HG03575 (cell line): ENCODE results near the gene CSDE1.
A peak's percentile ranks its signal among the peaks of the same experiment; 100 is the strongest.
"Not testable (repeated sequence)": the region's sequence is repeated elsewhere in the genome, so short reads cannot be mapped to it uniquely, and the experiment has no call there.

Source experiments
- ATAC-seq: cut with Tn5 transposase; IDR thresholded peaks from one replicate; pipeline ENCODE4 v1.9.1; 2021; ENCODE audit not compliant: unreplicated experiment, insufficient number of reproducible peaks, low FRiP score; ENCODE audit errors: extremely low read depth

Gene CSDE1

DNA sequence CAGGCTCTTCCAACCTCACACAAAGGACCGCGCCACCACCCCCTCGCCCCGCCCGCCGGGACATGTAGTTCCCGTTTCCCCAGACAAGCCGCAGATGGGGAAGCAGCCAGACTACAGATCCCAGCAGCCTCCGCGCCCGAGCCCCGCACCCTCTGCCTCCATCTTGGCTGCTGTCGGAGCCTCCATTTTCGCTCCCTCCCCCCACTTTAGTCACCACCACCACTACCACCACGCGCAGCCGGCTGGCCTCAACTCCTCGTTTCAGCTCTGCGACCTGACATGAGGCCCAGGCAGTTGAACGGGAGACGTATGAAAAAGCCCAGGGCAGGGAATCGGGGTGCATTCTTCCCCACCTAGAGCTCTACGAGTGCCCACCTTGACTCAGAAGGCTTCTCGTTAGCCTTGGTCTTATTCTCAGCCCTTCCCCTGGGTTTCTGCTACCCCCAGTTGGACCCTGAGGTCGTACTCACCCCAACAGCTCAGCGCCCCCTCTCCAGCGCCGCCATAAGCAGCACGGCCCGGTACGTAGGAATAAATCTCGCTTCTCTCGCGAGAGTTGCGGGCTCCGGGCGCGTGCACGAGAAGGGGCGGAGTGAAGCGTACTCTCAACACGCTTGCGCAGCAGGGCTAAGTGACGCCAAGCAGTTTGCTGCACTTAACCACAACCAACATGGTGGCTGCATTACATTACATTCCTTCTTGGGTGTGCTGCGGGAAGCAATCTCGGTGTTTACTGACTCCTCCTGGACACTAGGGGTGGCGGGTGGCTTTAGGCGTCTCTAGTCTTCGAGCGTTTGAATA, at the start of gene CSDE1:
Gene CSDE1, minus strand, starts transcription at position 530 of the 801 bp plus-strand sequence. CDS start 18,094 bp downstream, outside the sequence.
- peak; percentile 45 for ATAC-seq

DNA sequence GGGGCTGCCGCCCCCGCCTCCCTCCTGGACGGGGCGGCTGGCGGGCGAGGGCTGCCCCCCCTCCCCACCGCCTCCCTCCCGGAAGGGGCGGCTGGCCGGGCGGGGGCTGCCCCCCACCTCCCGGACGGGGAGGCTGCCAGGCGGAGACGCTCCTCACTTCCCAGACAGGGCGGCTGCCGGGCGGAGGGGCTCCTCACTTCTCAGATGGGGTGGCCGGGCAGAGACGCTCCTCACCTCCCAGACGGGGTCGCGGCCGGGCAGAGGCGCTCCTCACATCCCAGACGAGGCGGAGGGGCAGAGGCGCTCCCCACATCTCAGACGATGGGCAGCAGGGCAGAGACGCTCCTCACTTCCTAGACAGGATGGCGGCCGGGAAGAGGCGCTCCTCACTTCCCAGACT, 46.7 kb upstream of the CSDE1 start:
- ATAC-seq = not testable (repeated sequence)

DNA sequence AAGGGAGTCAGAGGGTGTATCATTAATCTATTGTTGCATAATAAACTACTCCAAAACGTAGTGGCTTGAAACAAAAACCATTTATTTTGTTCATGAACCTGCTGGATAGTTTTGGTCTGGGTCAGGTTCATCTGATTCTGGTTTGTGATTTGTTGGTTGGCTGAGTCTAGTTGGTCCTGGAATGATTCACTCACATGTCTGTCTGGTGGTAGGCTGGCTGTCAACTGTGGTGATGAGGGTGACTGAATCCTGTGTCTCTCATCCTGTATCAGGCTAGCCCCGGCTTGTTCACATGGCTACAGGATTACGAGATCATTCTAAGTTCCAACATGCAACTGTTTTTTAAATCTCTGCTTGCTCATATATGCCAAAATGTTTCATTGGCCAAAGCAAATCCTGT, 45.2 kb upstream of the CSDE1 start:
- ATAC-seq = no peak

DNA sequence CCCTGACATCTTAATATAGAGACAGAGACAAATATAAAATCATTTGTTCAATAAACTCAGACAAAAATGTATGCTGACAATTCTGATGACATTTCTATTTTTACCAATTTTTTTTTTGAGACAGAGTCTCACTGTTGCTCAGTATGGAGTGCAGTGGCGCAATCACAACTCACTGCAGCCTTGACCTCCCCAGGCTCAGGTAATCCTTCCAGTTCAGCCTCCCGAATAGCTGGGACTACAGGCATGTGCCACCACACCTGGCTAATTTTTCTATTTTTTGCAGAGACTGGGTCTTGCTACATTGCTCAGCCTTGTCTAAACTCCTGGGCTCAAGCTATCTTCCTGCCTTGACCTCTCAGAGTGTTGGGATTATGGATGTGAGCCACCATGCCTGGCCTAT, 36.3 kb upstream of the CSDE1 start:
- ATAC-seq = no peak

DNA sequence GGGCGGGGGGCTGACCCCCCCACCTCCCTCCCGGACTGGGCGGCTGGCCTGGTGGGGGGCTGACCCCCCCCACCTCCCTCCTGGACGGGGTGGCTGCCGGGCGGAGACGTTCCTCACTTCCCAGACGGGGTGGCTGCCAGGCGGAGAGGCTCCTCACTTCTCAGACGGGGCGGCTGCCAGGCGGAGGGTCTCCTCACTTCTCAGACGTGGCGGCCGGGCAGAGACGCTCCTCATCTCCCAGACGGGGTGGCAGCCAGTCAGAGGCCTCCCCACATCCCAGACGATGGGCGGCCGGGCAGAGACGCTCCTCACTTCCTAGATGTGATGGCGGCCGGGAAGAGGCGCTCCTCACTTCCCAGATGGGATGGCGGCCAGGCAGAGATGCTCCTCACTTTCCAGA, 32.8 kb upstream of the CSDE1 start:
- not testable (repeated sequence) for ATAC-seq

DNA sequence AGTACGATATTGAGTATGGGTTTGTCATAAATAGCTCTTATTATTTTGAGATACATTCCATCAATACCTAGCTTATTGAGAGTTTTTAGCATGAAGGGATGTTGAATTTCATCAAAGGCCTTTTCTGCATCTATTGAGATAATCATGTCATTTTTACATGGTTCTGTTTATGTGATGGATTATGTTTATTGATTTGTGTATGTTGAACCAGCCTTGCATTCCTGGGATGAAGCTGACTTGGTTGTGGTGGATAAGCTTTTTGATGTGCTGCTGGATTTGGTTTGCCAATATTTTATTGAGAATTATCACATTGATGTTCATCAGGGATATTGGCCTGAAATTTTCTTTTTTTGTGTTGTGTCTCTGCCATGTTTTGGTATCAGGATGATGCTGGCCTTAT, 28.7 kb upstream of the CSDE1 start:
- not testable (repeated sequence) for ATAC-seq

DNA sequence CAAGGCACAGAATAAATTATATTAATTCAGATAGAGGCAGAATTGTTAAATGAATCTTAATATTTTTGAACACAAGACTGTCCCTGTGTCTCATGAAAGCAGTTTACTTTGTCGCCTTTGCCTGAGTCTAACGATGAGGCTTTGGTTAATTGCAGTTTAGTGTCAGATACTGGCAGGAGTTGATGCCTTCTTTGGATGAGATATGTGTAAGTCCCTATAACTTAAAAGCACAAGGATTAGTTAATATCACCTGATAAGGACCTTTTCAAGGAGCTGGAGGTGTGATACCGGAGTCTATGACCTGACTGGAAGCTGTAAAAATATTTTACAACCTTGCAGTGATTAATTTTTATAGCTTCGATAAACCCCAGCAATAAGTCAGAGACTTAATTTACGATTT, 24.7 kb upstream of the CSDE1 start:
- no peak for ATAC-seq

DNA sequence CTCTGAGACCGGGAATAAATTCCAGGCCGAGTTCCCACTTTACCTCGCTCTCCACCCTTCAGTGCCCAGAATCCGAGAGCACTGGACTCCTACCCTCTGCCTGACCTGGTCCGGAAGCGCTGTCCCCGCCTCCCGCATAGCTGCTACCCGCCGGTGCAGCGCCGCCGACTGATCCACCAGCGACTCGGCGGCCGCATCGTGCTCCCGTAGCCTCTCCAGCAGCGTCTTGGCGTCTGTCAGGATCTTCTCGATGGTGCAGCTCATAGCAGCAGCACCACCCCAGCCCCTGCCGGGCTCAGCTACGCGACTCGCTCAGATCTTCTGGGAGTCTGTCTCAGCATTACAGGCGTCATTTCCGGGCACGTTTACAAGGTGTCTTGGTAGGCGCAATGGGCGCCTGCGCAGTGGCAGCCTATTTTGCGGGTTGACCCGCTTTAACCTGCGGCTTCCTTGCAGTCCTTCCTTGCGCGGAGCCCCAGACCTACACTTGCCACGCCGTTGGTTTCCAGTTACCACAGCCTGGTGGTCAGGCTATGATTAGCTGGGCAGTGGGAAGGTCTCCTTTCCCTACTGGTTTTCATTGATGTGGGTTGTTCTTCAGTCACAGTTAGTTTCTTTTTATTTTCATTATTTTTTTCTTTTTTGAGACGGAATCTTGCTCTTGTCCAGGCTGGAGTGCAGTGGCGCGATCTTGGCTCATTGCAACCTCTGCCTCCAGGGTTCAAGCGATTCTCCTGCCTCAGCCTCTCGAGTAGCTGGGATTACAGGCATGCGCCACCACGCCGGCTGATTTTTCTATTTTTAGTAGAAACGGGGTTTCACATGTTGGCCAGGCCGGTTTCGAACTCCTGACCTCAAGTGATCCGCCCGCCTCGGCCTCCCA, 22.8 kb upstream of the CSDE1 start, which contains the start of gene SIKE1:
Gene SIKE1, minus strand, starts transcription at position 342 of the 883 bp plus-strand sequence. Its CDS starts 78 bp downstream, at position 264.
- peak; percentile 90 for ATAC-seq

DNA sequence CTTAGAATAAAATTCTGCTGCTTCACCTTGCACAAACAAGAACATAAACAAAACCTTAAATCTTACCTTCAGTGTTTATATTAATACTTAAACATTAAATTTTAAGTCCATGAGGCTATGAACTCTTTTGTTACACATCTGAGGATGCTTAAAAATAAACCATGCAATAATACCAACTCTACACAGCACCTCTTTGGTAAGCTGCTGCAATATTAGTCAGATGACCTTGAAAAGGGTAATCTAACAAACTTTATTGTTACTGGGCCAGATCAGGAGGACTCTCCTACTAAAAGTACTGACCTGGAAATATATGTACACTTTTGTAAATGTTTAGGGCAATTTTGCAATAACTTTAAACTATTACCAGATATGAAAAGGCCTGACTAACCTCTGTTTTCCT, 21.9 kb upstream of the CSDE1 start:
- ATAC-seq = no peak

DNA sequence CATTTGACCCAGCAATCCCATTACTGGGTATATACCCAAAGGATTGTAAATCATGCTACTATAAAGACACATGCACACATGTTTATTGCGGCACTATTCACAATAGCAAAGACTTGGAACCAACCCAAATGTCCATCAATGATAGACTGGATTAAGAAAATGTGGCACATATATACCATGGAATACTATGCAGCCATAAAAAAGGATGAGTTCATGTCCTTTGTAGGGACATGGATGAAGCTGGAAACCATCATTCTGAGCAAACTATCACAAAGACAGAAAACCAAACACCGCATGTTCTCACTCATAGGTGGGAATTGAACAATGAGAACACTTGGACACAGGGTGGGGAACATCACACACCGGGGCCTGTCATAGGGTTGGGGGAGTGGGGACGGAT, 18.9 kb upstream of the CSDE1 start:
- not testable (repeated sequence) for ATAC-seq

DNA sequence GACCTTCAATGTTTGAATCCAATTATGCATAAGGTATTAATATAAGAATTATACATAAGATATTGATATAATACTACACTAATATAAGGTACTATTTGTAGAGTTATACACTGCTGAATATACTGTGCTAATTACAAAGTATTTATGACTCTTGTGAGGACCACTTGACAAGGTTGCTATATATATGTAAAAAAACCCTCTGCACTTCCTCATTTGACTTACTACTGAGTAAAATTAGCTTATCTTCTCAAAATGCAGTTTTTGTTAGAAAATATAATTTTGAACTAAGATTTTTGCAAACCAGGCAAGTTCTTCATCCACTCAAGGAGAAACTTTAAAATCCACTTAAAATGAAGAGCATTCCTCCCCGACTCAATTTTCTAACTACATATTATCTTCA, 14.2 kb upstream of the CSDE1 start:
- ATAC-seq = no peak

DNA sequence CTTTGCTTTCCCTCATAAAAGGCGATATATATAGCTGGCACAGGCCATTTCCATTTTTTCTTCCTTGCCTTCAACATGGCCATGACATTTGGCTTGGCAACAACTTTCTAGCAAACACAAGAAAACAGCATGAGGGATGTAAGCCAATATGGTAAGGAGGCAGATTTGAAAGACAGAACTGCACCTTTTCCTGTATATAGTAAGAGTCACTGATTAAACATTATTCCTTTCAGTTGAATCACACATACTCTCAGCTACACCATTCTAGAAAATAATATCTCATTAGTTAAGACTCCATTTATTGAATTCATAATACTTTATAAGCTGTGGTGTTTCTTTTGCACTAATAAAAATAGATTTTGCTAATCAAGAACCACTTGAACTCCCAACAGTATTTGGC, 13.2 kb upstream of the CSDE1 start:
- ATAC-seq = no peak

DNA sequence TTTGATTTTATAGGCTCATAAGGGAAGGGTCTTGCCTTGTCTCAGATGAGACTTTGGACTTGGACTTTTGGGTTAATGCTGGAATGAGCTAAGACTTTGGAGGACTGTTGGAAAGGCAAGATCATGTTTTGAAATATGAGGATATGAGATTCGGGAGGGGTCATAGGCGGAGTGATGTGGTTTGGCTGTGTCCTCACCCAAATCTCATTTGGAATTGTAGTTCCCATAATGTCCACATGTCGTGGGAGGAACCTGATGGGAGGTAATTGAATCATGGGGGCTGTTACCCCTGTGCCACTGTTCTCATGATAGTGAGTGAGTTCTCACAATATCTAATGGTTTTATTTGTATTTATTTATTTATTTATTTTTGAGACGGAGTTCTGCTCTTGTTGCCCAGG, 6.9 kb upstream of the CSDE1 start:
- ATAC-seq = no peak

DNA sequence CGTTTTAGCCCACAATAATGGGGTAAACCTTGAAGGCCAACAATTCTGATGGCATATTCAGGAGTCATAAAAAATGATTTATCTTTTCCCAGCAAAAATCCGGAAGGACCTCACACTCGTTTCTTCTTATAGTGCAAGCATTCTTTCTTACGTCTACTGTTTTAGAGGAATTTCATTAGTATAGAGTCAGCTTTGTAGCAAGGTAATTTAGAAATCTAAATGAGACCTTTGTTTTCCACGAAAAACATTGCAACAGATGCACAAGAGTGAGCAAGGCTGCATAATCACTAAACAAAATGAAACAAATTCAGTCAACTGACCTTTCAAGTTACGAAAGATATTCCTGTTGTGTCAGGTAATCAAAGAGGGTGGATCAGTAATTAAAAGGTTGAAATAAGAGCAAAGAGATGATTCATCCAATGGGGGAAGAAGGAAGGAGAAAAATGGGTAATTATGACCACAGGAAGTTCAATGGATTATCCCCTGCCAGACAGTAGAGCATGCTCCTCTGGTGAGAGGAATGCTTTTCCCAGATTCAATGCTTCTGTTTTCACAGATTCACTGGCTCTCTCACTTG, 560 bp upstream of the CSDE1 start:
- no peak for ATAC-seq

DNA sequence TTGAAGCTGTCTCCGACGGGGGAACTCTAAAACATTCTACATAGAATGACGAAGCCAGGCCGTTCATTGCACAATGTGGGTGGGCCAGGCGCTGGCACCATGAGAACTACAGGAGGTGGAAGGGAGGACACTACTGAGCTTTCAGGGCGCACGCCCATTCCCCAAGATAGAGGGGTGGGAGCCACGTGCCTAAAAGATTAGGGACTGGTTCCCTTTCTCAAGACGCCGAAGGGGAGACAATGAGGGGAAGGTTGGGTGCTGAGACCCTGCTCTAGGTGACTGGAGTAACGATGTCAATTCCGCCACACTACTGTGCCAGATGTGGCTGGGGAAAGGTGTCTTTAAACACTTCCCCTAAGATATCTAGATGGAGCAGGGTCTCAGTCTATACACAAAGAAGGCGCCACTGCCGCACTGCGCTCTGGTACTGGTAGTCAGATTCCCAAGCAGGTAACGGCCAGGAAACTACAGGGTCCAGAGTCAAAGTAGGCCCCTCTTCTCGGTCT, 782 bp downstream of the CSDE1 start:
- no peak for ATAC-seq

DNA sequence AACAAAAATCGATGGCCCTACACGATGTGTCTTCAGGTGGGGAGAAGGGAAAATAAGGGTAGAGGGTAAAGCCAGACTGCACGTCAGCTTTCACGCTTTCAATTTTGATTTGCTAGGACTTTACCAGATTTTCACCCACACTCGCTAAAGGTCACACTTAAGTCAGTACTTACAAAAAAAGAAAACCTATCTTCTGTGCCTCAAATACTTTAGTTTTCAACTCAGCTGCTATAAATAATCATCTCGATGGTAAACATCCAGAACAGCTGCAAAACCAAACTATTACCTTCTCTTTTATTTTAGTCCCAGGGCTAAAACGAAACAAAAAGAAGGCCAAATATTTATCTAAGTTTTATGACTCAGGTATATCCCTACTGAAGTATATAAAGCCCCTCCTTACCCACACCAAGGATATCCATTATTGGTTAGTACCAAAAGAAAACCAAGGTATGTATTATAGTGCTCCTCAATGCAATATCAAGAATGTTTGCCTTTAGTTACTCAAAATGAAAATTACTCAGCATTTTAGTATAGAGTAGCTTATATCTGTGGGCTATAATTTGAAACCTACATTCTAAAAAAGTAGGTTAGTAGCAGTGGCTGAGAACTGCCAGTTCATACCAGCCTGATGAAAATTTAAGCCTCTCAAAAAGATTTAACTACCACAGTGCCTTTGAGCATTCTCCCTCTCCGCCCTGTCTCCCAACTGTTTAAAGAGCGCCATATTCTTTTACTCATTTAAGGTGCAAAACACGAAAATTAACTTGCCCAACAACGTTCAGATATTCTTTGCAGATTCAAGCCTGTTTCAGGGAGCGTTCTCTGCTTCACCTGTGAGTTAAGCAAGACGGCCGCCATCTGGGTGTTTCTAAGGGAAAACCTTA, 1.5 kb downstream of the CSDE1 start:
- peak; percentile 38 for ATAC-seq

DNA sequence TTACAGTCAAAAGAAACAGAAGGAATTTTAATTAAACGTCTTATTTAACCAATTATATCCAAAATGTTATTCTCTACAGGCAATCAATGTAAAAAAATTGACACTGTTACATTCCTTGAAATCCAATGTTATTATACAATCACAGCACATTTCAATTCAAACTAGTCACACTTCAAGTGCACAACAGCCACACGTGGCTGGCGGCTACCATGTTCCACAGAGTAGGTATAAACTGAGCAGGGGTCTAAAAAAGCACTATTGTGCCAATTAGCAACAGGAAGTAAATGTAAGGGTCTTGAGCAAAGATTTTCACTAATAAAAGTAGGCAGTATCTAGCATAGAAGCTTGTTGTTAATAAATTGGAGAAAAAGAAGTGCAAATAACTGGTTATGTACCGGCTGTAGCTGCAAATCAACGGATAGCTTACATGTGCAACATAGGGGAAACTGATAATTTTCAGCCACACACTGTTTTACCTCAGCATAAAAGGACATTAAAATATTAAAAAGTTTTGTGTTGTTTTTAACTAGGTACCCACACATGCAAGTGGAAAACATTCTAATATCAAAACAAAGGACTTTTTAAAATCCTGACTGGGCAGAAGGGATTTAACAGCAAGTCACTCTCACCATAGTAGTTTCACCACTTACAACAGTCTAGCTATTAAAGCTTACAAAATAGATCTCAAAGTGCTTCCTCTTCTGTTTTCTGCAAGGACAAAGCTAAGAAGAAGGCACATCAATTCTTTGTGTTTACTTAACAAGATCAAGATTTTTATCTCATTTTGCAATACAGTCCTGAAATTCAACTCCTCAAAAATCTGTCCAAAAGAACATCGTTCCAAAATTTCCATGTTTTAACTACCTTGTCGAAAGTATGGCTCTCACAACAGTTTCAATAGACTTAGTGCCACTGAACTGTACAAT, 2.5 kb downstream of the CSDE1 start:
- no peak for ATAC-seq

DNA sequence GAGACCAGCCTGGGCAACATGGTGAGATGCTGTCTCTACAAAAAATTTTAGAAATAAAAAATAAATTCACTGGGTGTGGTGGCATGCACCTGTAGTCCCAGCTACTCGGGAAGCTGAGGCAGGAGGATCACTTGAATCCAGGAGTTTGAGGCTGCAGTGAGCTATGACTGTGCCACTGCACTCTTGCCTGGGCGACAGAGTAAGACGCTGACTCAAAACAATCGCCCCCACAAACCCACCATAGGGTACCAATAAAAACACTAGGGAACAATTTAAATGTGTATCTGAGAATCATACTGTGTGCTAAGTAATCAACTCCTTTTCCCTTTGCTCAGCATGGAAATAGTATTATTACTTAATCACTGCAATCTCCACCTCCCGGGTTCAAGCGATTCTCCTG, 4.1 kb downstream of the CSDE1 start:
- not testable (repeated sequence) for ATAC-seq
